ENCODE results near the gene SPRR4. TPM values are rescaled to one million over a fixed set of nuclear protein-coding genes. Genes with fewer than 3 reads are reported as not detected.

Gene SPRR4, protein sequence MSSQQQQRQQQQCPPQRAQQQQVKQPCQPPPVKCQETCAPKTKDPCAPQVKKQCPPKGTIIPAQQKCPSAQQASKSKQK
- not detected in 2 replicates for total RNA-seq (2014; rRNA removed; shearing (Covaris generic); ENCODE audit: low replicate concordance)

DNA sequence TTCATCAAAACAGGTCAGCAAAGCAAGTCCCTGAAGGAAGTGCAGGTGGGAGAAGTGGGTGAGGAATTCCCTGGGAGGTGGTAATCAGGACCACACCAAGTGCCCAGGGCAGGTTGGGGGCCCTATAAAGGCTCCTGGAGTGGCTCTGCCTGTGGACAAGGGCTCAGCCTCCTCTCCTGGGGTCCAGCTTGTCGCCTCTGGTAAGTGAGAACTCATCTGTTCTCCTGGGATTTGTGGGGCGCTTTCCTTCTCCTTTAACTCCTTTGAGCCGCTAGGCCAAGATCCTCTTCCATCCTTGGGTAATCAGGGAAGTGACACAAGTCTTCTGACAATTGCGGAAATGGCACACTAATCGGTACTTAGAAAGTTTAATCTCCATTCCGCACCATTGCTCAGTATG lies at the start of gene SPRR4:
SPRR4 (plus strand) TSS at position 154 of the 400 bp plus-strand sequence. CDS start 1,243 bp downstream, outside the sequence.
- Histone ChIP-seq H3K79me2 (ENCODE audit: low read length) (no peaks in the 10 kb centered on the region), H3K9ac (ENCODE audit: low read length) (no peak within 1 kb of the TSS), H3K27me3 (ENCODE audit: low read length) (no peaks in the 10 kb centered on the region), H3K4me2 (ENCODE audit: low read depth, low read length, poor library complexity, severe bottlenecking) (no peak within 1 kb of the TSS), H4K20me1 (ENCODE audit: insufficient read depth, low read depth, low read length) (no peaks in the 10 kb centered on the region), H3K27ac (ENCODE audit: low read length) (no peak within 1 kb of the TSS), H3K9me2 (replicated peaks; ENCODE audit: insufficient read depth, low read length) (no peaks in the 10 kb centered on the region), H3K36me3 (ENCODE audit: insufficient read depth, low read length) (no peaks in the 10 kb centered on the region), H2AFZ (ENCODE audit: low read length) (no peak within 1 kb of the TSS), H3K4me1 (ENCODE audit: low read length) (peaks cover 22% of the 10 kb centered on the region), H3K4me3 (ENCODE audit: low read length) (no peak within 1 kb of the TSS), H3K9me3 (ENCODE audit: low read length) (no peaks in the 10 kb centered on the region)
- DNase-seq, result no peak

DNA sequence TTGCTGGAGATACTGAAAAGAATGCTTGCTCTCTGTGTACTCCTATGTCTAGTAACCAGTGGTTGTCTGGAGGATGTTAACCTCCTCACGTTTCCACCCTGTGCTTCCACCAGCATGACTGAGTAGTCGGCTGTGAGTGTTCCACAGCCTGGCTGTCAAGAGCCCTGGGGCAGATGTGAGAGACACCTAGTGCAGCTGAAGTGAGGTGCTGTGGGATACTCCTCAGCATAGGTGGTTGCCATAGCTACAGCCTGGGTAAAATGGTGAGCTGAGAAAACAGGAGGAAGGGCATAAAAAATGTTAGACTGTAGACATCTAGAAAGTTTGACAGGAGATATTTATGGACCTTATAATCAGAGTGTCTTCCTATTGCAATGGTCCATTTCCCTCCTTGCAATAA lies 46.3 kb upstream of the SPRR4 start:
- Histone ChIP-seq H3K79me2 (ENCODE audit: low read length) (no peaks in the 10 kb centered on the region), H3K4me2 (ENCODE audit: low read depth, low read length, poor library complexity, severe bottlenecking) (no peak overlapping the region), H2AFZ (ENCODE audit: low read length) (no peak overlapping the region), H3K36me3 (ENCODE audit: insufficient read depth, low read length) (no peaks in the 10 kb centered on the region), H3K27me3 (ENCODE audit: low read length) (no peaks in the 10 kb centered on the region), H3K9me2 (replicated peaks; ENCODE audit: insufficient read depth, low read length) (no peaks in the 10 kb centered on the region), H3K9me3 (ENCODE audit: low read length) (no peaks in the 10 kb centered on the region), H4K20me1 (ENCODE audit: insufficient read depth, low read depth, low read length) (no peaks in the 10 kb centered on the region), H3K4me1 (ENCODE audit: low read length) (no peaks in the 10 kb centered on the region), H3K9ac (ENCODE audit: low read length) (no peak overlapping the region), H3K27ac (ENCODE audit: low read length) (no peak overlapping the region), H3K4me3 (ENCODE audit: low read length) (no peak overlapping the region)
- DNase-seq, result no peak

DNA sequence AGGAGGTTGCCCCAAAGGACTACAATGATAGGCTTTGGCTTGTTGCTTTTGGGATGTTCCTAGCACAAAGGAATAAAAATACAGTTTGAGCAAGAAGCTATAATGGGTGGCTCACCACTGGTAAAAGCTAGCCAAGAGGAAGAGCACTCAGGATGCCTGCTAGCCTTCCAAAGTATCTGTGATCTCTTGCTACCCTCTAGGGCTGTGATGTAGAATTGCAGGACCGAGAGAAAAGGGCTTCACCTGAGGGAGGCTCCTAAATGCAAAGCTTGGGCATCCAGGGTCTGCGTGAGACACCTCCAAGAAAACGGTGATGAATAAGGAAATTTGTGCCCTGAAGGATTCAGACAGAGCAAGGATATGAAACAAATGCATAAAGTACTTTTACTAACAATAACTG lies 44.4 kb upstream of the SPRR4 start:
- no peak overlapping the region for H3K9ac ChIP-seq (ENCODE audit: low read length)
- no peak overlapping the region for H3K27ac ChIP-seq (ENCODE audit: low read length)
- DNase-seq, result peak; percentile 77
- no peaks in the 10 kb centered on the region for H3K9me2 ChIP-seq (replicated peaks; ENCODE audit: insufficient read depth, low read length)
- H3K4me3 ChIP-seq (ENCODE audit: low read length), result no peak overlapping the region
- no peaks in the 10 kb centered on the region for H3K27me3 ChIP-seq (ENCODE audit: low read length)
- no peaks in the 10 kb centered on the region for H3K79me2 ChIP-seq (ENCODE audit: low read length)
- H3K4me1 ChIP-seq (ENCODE audit: low read length), result no peaks in the 10 kb centered on the region
- no peaks in the 10 kb centered on the region for H4K20me1 ChIP-seq (ENCODE audit: insufficient read depth, low read depth, low read length)
- no peak overlapping the region for H2AFZ ChIP-seq (ENCODE audit: low read length)
- no peaks in the 10 kb centered on the region for H3K9me3 ChIP-seq (ENCODE audit: low read length)
- H3K4me2 ChIP-seq (ENCODE audit: low read depth, low read length, poor library complexity, severe bottlenecking), result no peak overlapping the region
- H3K36me3 ChIP-seq (ENCODE audit: insufficient read depth, low read length), result no peaks in the 10 kb centered on the region

DNA sequence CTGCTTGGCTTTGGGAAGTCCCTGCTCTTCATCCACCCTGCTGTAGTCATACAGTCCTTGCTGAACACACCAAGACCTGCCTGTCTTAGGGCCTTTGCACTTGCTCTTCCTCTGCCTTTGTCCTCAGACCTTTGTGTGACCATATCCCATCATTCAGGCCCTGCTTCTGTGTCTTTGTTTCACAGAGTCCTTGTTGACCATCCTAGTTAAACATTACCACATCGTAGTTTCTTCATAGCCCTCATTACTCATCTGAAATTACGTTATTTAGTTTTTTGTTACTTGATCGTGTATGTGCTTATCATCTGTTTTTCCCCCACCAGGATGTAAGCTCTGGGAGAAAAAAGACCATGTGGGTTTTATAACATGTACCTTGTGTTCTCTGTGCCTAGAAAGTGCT lies 41.8 kb upstream of the SPRR4 start:
- Histone ChIP-seq H3K4me2 (ENCODE audit: low read depth, low read length, poor library complexity, severe bottlenecking) (no peak overlapping the region), H3K9me3 (ENCODE audit: low read length) (no peaks in the 10 kb centered on the region), H2AFZ (ENCODE audit: low read length) (no peak overlapping the region), H4K20me1 (ENCODE audit: insufficient read depth, low read depth, low read length) (no peaks in the 10 kb centered on the region), H3K9ac (ENCODE audit: low read length) (no peak overlapping the region), H3K27ac (ENCODE audit: low read length) (no peak overlapping the region), H3K79me2 (ENCODE audit: low read length) (no peaks in the 10 kb centered on the region), H3K4me1 (ENCODE audit: low read length) (no peaks in the 10 kb centered on the region), H3K4me3 (ENCODE audit: low read length) (no peak overlapping the region), H3K36me3 (ENCODE audit: insufficient read depth, low read length) (no peaks in the 10 kb centered on the region), H3K9me2 (replicated peaks; ENCODE audit: insufficient read depth, low read length) (no peaks in the 10 kb centered on the region), H3K27me3 (ENCODE audit: low read length) (no peaks in the 10 kb centered on the region)
- DNase-seq, result no peak

DNA sequence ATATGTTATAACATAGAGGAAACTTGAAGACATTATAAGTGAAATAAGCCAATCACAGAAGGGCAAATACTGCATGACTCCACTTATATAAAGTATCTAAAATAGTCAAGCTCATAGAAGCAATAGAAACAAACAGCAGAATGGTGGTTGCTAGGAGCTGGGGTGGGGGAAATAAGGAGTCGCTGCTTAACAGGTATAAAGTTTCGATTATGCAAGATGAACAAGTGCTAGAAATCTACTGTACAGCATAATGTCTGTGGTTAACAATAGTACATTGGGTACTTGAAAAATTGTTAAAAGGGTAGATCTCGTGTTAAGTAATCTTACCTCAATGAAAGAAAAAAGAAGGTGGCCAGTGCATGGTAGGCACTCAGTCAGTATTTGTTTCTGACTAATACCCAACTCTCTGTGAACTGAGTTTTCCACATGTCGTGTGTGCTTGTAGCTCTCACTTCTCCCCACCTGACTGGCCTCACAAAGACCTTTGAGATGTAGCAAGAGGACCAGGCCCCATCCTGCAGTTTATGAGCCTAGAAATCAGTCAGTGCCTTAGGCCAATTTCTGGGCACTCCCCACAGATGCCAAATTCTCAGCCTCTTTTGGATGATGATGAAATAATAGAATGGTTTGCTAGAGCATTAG lies 38.2 kb upstream of the SPRR4 start:
- no peak for DNase-seq
- Histone ChIP-seq H3K36me3 (ENCODE audit: insufficient read depth, low read length) (no peaks in the 10 kb centered on the region), H3K4me1 (ENCODE audit: low read length) (no peaks in the 10 kb centered on the region), H3K4me3 (ENCODE audit: low read length) (no peak overlapping the region), H3K9ac (ENCODE audit: low read length) (no peak overlapping the region), H3K79me2 (ENCODE audit: low read length) (no peaks in the 10 kb centered on the region), H3K27me3 (ENCODE audit: low read length) (no peaks in the 10 kb centered on the region), H4K20me1 (ENCODE audit: insufficient read depth, low read depth, low read length) (no peaks in the 10 kb centered on the region), H3K4me2 (ENCODE audit: low read depth, low read length, poor library complexity, severe bottlenecking) (no peak overlapping the region), H2AFZ (ENCODE audit: low read length) (no peak overlapping the region), H3K27ac (ENCODE audit: low read length) (no peak overlapping the region), H3K9me3 (ENCODE audit: low read length) (no peaks in the 10 kb centered on the region), H3K9me2 (replicated peaks; ENCODE audit: insufficient read depth, low read length) (no peaks in the 10 kb centered on the region)

DNA sequence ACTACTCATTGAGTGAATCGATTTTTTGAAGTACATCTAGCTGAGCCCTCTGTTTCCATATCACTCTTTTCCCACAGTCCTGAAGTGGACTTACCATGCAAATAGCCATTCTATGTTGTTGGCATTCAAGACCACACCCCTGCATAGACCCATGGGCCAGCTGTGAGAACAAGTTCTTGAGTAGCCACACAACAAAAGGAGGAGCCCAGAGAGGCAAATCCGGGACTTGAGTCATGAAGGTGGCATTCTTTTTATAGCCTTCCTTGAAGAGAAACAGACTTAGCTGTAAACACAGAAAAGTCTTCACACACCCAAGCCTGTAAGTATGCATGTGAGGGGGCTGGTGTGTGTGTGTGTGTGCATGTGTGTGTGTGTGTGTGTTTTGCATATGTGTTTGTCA lies 37.3 kb upstream of the SPRR4 start:
- H3K9me3 ChIP-seq (ENCODE audit: low read length), result no peaks in the 10 kb centered on the region
- H3K36me3 ChIP-seq (ENCODE audit: insufficient read depth, low read length), result no peaks in the 10 kb centered on the region
- no peak for DNase-seq
- no peaks in the 10 kb centered on the region for H3K9me2 ChIP-seq (replicated peaks; ENCODE audit: insufficient read depth, low read length)
- H3K27ac ChIP-seq (ENCODE audit: low read length), result no peak overlapping the region
- H3K4me2 ChIP-seq (ENCODE audit: low read depth, low read length, poor library complexity, severe bottlenecking), result no peak overlapping the region
- H4K20me1 ChIP-seq (ENCODE audit: insufficient read depth, low read depth, low read length), result no peaks in the 10 kb centered on the region
- no peaks in the 10 kb centered on the region for H3K79me2 ChIP-seq (ENCODE audit: low read length)
- no peaks in the 10 kb centered on the region for H3K27me3 ChIP-seq (ENCODE audit: low read length)
- H3K4me1 ChIP-seq (ENCODE audit: low read length), result no peaks in the 10 kb centered on the region
- no peak overlapping the region for H3K4me3 ChIP-seq (ENCODE audit: low read length)
- H3K9ac ChIP-seq (ENCODE audit: low read length), result no peak overlapping the region
- H2AFZ ChIP-seq (ENCODE audit: low read length), result no peak overlapping the region

DNA sequence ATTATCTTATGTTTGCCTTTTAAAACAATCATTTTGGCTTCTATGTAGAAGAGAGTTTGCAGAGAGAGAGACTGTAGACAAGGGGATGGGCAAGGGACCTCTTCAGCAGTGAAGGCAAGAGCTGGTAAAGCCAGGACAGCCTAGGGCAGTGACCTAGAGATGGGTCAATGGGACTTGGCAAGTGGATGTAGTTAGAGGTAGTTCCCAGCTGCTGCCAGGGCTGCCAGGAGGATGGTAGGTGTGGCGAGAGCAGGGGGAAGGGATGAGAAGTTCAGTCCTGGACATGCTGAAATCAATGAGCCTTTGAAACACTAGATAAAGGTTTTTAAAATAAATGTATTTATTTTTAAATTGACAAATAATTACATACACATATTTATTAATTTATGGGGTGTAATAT lies 29.8 kb upstream of the SPRR4 start:
- Histone ChIP-seq H3K9me3 (ENCODE audit: low read length) (no peaks in the 10 kb centered on the region), H3K9ac (ENCODE audit: low read length) (no peak overlapping the region), H3K79me2 (ENCODE audit: low read length) (no peaks in the 10 kb centered on the region), H3K36me3 (ENCODE audit: insufficient read depth, low read length) (no peaks in the 10 kb centered on the region), H3K4me1 (ENCODE audit: low read length) (no peaks in the 10 kb centered on the region), H3K9me2 (replicated peaks; ENCODE audit: insufficient read depth, low read length) (no peaks in the 10 kb centered on the region), H3K4me3 (ENCODE audit: low read length) (no peak overlapping the region), H3K4me2 (ENCODE audit: low read depth, low read length, poor library complexity, severe bottlenecking) (no peak overlapping the region), H2AFZ (ENCODE audit: low read length) (no peak overlapping the region), H3K27ac (ENCODE audit: low read length) (no peak overlapping the region), H3K27me3 (ENCODE audit: low read length) (no peaks in the 10 kb centered on the region), H4K20me1 (ENCODE audit: insufficient read depth, low read depth, low read length) (no peaks in the 10 kb centered on the region)
- DNase-seq, result no peak

DNA sequence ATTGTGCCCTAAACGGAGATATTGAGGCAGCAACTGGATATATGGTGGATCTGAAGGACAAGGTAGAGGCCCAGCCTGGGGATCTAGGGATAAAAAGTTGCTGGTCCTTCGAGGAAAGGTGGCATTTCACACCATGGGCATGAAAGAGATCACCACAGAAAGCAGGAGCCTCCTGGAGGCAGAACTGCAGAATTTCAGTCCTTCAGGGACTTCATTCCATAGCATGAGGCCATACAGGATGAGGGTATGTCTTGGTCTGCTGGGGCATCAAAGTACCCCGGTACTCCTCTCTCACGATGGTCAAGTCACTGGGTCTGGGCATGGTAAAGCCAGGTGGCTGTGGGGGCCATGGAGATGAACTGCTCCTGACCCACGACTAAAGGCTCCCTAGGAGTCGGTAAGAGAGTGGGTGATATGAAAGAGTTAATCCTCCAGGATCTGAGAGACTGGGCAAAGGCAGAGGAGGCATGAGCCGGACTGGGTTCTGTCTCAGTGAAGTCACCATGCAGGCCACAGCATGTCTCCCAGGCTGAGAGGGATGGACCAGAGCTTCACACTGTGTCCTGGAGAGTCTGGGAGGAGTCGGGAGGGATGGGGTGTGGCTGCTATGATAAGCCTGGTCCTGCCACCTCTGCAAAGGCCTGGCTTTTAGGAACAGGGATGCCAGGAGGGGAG lies 29.3 kb upstream of the SPRR4 start:
- H2AFZ ChIP-seq (ENCODE audit: low read length), result no peak overlapping the region
- H3K4me2 ChIP-seq (ENCODE audit: low read depth, low read length, poor library complexity, severe bottlenecking), result no peak overlapping the region
- no peaks in the 10 kb centered on the region for H3K36me3 ChIP-seq (ENCODE audit: insufficient read depth, low read length)
- no peaks in the 10 kb centered on the region for H3K4me1 ChIP-seq (ENCODE audit: low read length)
- H4K20me1 ChIP-seq (ENCODE audit: insufficient read depth, low read depth, low read length), result no peaks in the 10 kb centered on the region
- no peaks in the 10 kb centered on the region for H3K9me3 ChIP-seq (ENCODE audit: low read length)
- no peak for DNase-seq
- no peaks in the 10 kb centered on the region for H3K27me3 ChIP-seq (ENCODE audit: low read length)
- no peaks in the 10 kb centered on the region for H3K79me2 ChIP-seq (ENCODE audit: low read length)
- no peak overlapping the region for H3K9ac ChIP-seq (ENCODE audit: low read length)
- H3K4me3 ChIP-seq (ENCODE audit: low read length), result no peak overlapping the region
- H3K9me2 ChIP-seq (replicated peaks; ENCODE audit: insufficient read depth, low read length), result no peaks in the 10 kb centered on the region
- no peak overlapping the region for H3K27ac ChIP-seq (ENCODE audit: low read length)

All from Karpas-422 (cell line).